Endothelial cell (in vitro differentiated cells): ENCODE data around the gene DLG1. TPM values are rescaled to one million over a fixed set of nuclear protein-coding genes. Genes with fewer than 3 reads are reported as not detected.

Source experiments
- DNase-seq: peaks from one replicate; pipeline ENCODE4 v3.0.0; 2021; ENCODE audit warnings: low spot score
- H3K27ac Mint-ChIP-seq: one replicate; pipeline ENCODE4 v1.8.0; 2021; ENCODE audit warnings: mixed read lengths, inconsistent platforms; ENCODE audit not compliant: unreplicated experiment
- H3K27me3 Mint-ChIP-seq: one replicate; pipeline ENCODE4 v1.8.0; 2021; ENCODE audit warnings: mild to moderate bottlenecking, moderate library complexity, mixed read lengths, inconsistent platforms; ENCODE audit not compliant: unreplicated experiment
- H3K36me3 Mint-ChIP-seq: one replicate; pipeline ENCODE4 v1.8.0; 2021; ENCODE audit warnings: mild to moderate bottlenecking, low read depth, mixed read lengths, inconsistent platforms; ENCODE audit not compliant: unreplicated experiment
- H3K4me1 Mint-ChIP-seq: one replicate; pipeline ENCODE4 v1.8.0; 2021; ENCODE audit warnings: mild to moderate bottlenecking, mixed read lengths, inconsistent platforms; ENCODE audit not compliant: unreplicated experiment
- H3K4me3 Mint-ChIP-seq: one replicate; pipeline ENCODE4 v1.8.0; 2021; ENCODE audit warnings: mild to moderate bottlenecking, mixed read lengths, inconsistent platforms; ENCODE audit not compliant: unreplicated experiment
- H3K9me3 Mint-ChIP-seq: one replicate; pipeline ENCODE4 v1.8.0; 2021; ENCODE audit warnings: mixed read lengths, inconsistent platforms; ENCODE audit not compliant: unreplicated experiment
- CTCF ChIP-seq: fragments of 200-600 bp; sonication (generic); IDR thresholded peaks from one replicate; pipeline ENCODE4 v1.5.0; 2021; ENCODE audit warnings: antibody characterized with exemption; ENCODE audit not compliant: unreplicated experiment
- total RNA-seq: library from RNA; stranded (reverse); fragmentation: NEBNext Ultra II Directional; extraction: Animal tissue kit (Norgen Biotek cat#: 25700); gene quantifications from one replicate; pipeline ENCODE4 v1.2.1, GENCODE V29; 2021; ENCODE audit not compliant: unreplicated experiment

The DLG1 gene
- total RNA-seq, 1 donor from 2014 or later = 75.5 TPM

GRCh38 chr3:197151580-197151979 lies 146.8 kb downstream of the DLG1 start:
- no peak for DNase-seq
- peaks cover 20% of the 10 kb centered on the region for H3K36me3 Mint-ChIP-seq
- peaks cover 6% of the 10 kb centered on the region for H3K9me3 Mint-ChIP-seq
- peaks cover 10% of the 10 kb centered on the region for H3K4me1 Mint-ChIP-seq
- no peak for TF ChIP-seq CTCF
- H3K27ac Mint-ChIP-seq = no peak overlapping the region
- peaks cover 5% of the 10 kb centered on the region for H3K27me3 Mint-ChIP-seq
- H3K4me3 Mint-ChIP-seq = no peak overlapping the region

GRCh38 chr3:197149528-197149927 lies 148.9 kb downstream of the DLG1 start:
- Mint-ChIP-seq H3K27me3 (peaks cover 8% of the 10 kb centered on the region), H3K4me1 (peaks cover 13% of the 10 kb centered on the region), H3K36me3 (peaks cover 14% of the 10 kb centered on the region), H3K9me3 (peaks cover under 1% of the 10 kb centered on the region), H3K27ac (peak overlapping the region; percentile 93), H3K4me3 (no peak overlapping the region)
- TF ChIP-seq CTCF = no peak
- DNase-seq = no peak

GRCh38 chr3:197144188-197144587 lies 154.2 kb downstream of the DLG1 start:
- Mint-ChIP-seq H3K9me3 (no peaks in the 10 kb centered on the region), H3K27me3 (peaks cover 8% of the 10 kb centered on the region), H3K27ac (no peak overlapping the region)

GRCh38 chr3:197139586-197139985 lies 158.8 kb downstream of the DLG1 start:
- H3K36me3 Mint-ChIP-seq = peaks cover 7% of the 10 kb centered on the region
- DNase-seq = no peak
- H3K27me3 Mint-ChIP-seq = no peaks in the 10 kb centered on the region
- H3K9me3 Mint-ChIP-seq = no peaks in the 10 kb centered on the region
- H3K4me1 Mint-ChIP-seq = no peaks in the 10 kb centered on the region
- H3K27ac Mint-ChIP-seq = no peak overlapping the region
- H3K4me3 Mint-ChIP-seq = no peak overlapping the region
- TF ChIP-seq CTCF = no peak

More at GRCh38 chr3:197144188-197144587, 154.2 kb downstream of the DLG1 start:
- DNase-seq = no peak
- peaks cover 3% of the 10 kb centered on the region for H3K4me1 Mint-ChIP-seq
- peaks cover 13% of the 10 kb centered on the region for H3K36me3 Mint-ChIP-seq
- no peak overlapping the region for H3K4me3 Mint-ChIP-seq
- no peak for TF ChIP-seq CTCF

GRCh38 chr3:197137751-197138150 lies 160.7 kb downstream of the DLG1 start:
- H3K27me3 Mint-ChIP-seq = no peaks in the 10 kb centered on the region
- no peak overlapping the region for H3K27ac Mint-ChIP-seq
- no peaks in the 10 kb centered on the region for H3K9me3 Mint-ChIP-seq
- H3K4me1 Mint-ChIP-seq = no peaks in the 10 kb centered on the region
- TF ChIP-seq CTCF = no peak
- H3K36me3 Mint-ChIP-seq = peaks cover 11% of the 10 kb centered on the region
- no peak for DNase-seq
- no peak overlapping the region for H3K4me3 Mint-ChIP-seq
